HG03039 (cell line): ENCODE measurements around the gene SLC24A3.

Source experiments
- ATAC-seq: cut with Tn5 transposase; IDR thresholded peaks from one replicate; pipeline ENCODE4 v1.9.1; 2021; ENCODE audit warnings: mild to moderate bottlenecking, moderate library complexity; ENCODE audit not compliant: unreplicated experiment

The SLC24A3 gene

DNA sequence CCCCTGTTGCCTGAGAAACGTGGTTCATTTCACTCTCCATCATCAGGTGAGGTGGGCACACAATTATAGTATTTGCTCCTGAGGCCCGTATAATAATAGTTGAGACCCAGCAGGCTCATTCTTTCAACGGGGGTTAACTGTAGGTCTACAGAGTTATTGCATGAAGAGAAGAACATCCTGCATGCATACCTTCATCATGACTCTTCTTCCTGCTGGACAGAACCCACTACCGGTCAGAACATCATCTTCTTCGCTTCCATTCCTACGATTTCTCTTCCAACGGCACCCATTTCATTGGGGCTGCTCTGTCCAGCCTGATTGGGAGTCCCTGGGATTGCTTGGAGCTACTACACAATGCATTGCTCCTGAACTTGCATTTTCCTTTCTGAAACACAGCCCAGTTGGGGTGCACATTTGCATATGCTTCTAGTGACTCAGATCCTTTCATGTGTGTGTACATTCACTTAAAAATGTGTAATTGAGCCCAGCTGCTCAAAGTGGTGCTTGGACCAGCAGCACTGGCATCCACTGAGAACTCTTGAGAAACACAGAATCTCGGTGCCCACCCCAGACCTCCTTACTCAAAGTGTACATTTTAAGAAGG lies 57.4 kb downstream of the SLC24A3 start:
- no peak for ATAC-seq

DNA sequence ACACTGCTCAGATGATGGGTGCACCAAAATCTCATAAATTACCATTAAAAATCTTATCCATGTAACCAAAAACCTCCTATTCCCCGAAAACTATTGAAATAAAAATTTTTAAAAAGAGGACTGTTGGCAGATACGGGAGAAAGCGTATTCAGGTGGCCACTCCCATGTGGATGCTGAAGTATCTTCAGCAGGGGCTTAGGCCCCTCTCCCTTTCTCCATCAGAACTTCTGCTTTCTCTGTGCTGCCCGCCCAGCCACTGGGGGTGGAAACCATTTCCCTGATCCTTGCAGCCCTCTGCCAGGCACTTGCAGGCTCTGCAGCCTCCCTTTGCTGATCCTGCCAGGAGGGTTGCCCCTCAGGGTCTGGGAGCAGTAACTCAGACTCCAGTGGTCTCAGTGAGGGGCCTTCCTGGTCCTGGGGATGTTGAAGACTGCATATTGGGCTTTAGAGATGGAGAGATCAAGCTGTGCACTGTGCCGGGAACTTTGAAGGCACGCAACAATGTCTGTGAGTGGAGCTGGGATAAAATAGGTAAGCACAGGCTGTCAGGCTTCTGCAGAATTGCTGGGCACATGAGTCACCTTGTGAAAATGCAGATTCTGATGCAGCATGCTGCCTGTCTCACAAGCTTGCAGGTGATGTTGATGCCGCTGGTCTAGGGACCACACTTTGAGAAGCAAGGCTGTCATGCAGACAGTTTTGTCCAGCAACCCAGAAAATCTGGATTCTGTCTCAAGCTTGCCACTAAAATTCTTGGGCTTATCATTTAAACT lies 59.6 kb downstream of the SLC24A3 start:
- ATAC-seq, result no peak

DNA sequence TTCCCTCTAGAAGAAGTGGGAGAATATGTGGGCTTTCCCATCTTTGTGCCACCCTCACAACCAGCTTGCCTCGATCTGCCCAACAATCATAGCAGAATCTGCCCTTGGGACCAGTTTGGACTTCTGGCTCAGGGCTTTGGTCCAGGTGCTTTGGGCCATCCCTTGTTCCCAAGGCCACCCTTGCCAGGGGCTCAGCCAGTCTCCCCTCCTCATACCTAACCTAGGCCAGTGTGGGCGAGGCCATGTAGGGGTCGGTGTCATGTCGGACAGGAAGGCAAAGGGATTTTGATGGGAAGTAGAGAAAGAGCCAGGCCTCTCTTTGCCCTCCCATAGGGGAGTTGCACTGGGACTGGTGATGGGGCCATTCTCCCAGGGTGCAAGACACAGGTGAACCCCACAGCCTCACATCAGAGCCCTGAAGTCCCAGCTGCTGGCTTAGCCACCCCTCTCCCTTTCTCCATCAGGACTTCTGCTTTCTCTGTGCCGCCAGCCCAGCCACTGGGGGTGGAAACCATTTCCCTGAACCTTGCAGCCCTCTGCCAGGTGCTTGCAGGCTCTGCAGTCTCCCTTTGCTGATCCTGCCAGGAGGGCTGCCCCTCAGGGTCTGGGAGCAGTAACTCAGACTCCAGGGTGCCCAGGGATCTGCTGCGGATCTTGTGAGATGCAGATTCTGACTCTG lies 60.7 kb downstream of the SLC24A3 start:
- no peak for ATAC-seq

DNA sequence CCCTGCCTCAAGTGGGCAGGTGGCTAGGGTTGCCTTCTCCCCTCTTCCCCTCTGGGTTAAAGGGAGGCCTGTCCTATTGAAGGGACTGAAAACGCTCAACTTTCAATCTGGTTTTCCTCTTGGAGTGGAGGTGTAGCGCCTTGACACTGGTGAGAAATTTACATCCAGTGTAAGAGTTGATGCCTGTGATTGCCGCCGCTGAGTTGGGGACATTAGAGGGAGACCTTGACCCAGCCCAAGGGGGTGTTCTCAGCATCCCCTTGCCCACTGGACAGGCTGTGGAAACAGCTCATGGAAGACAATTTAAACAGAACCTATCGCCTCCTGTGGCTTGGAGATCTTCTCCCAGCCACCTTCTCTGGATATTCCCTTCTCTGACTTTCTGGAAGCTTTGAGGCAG lies 61.6 kb downstream of the SLC24A3 start:
- no peak for ATAC-seq

DNA sequence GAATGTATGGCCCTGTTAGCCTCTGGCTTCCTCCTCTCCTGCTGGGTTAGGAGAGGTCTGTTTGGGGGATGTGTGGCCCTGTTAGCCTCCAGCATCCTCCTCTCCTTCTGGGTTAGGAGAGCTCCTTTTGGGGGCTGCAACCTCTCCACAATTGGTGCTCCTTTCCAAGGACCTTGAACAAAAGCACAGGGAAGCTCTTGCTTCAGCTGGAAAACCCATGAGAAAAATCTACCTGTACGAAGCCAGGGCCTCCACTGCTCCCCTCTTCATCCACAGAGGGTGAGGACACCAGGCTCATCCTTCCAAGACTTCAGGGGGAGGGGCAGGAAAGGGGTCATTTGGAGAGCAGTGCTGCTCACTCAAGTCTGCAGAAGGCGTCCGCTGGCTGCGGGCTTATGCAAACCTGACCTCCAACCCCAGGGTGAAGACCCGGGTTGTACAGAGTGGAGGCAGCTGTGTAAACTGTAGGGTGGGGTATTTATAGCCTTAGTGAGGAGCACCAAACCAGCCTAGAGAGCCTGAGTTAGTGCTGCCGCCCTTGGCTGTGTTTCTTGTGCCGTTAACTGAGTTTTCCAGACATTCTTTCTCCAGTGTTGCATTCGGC lies 62.1 kb downstream of the SLC24A3 start:
- no peak for ATAC-seq

DNA sequence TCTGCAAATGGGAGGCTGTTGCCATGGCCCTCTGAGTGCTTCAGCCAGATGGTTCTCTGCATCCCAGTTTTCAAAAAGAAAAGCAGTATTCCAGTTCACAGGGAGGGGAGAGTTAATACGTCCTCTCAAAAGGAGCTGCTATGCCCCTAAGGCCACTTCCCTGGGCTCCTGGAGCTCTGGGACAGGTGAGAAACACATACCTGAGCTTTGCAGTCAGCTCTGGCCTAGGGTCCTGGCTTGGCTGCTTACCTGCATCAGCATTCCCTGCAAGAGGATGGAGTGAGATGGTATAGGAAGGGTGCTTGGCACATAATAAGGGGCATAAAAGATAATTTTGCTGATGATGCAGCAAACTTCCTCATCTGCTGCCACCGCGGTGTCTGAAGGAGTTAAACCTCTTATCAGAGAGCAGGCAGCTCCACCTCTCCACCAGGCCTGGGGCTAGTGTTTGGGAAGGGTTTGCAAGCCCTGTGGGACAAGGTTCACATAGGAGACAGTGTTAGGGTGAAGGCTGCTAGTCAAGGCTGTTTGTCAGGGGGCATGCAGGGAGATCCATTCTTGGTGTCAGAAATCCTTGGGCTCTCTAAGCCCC lies 62.7 kb downstream of the SLC24A3 start:
- no peak for ATAC-seq

DNA sequence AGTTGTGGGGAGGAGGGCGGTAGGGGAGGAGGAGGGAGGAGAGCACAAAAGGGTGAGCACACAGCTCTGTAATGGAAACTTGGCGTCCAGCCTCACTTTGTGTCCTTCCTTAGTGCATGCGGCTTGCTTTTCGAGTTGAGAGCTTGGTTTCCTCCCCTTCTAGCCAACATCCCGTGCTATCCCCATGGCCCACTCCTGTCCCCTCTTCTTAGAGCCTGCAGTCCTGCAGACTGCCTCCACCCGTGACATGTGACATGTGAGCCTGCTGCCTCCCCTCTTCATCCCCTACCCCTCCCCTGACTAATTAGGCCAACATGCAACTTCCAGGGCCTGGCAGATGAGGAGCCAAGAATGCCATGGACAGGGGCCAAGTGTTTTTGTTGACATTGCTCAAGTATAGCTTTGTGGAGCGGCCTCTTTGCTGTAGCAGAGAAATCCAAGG lies 63.2 kb downstream of the SLC24A3 start:
- ATAC-seq, result no peak

DNA sequence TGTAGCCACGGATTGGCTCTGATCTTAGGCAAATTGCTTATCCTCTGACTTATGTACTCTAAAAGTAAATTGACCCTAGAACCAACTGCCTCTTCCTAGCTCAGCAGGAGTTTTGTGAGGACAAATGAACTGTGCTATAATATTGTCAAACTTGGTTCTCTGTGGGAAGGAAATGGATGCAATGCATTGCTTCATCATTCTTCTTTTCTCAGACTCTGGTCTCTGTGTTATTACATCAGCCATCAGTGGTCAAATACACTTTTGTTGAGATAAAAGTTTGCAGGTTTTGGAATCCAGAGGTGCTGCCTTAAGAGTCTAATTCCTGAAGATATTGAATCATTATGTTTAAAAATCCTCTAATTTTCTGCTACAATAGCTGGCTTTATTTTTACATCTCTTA lies 64.9 kb downstream of the SLC24A3 start:
- ATAC-seq, result no peak

DNA sequence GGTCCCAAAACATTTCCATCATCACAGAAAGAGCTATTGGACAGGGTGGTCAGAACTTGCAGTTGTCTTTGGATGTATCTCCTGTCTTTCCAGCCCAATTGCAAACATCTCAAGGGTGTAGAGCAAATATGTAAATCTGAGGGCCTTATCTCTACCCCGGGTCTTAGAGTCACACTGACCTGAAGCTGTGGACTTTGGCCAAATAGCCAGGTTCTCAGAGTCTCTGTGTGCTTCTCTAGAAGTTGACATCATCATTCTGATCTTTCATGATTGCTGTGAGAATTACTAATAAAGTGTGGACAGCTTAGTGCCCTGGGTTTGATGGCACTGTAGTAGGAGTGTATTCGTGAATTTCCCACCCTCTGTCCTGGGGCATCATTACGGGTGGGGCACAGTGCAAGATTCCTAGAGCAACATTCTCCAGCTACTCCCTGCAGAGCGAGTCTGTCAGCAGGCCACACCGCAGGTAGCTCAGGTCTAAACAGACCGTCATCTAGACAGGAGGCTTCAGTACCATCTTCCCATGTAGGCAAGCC lies 71.1 kb downstream of the SLC24A3 start:
- ATAC-seq, result no peak

DNA sequence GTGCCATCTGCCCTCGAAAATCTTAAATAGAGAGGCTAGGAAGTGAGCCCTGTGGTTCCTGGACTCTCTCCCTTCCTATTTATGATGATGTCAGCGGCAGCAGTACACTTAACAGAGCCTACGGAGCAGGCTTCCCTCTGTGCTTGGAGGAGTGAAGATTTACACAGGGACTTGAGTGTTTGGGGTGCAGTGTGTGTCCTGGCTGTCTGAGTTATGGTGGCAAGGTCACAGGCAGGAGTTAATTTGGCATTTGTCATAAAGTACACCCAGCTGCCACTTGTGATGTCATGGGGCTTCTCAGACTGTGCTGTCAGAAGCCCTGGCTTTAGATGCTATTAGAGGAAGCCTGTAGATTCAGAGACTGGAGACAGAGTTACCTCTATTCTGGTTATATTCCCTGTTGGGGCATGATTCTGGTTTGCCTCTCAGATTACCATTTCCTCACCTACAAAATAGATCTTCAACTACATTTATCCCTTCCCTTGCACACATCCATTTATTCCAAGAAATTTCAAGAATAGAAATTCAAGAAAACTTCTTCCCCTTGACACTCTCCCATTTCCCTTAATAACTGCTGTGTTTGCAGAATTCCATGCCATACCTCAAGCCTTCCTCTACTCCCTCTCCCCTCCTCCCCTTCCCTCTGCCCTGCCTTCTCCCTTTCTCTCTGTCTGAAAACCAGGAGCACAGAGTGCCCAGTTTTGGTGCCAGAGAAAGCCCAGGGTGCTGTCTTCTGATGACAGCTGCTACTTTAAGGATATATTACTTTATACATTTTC lies 72.1 kb downstream of the SLC24A3 start:
- ATAC-seq, result no peak

DNA sequence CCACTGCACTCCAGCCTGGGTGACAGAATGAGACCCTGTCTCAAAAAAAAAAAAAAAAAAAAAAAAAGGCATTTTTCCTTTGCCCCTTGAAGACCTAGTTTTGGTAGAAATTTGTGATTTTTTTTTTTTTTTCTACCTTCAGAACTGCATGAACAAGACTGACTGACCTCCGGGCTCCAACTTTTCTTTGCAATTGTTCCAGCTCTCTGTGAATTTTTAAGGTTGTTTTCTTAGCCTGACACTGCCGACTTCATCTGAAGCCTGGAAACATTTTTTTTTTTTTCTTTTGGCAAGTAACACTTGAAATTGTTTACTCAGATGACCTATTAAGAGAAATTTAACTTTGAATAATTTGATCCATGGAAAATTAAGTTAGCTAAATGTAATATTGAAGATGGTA lies 73.0 kb downstream of the SLC24A3 start:
- ATAC-seq, result no peak

DNA sequence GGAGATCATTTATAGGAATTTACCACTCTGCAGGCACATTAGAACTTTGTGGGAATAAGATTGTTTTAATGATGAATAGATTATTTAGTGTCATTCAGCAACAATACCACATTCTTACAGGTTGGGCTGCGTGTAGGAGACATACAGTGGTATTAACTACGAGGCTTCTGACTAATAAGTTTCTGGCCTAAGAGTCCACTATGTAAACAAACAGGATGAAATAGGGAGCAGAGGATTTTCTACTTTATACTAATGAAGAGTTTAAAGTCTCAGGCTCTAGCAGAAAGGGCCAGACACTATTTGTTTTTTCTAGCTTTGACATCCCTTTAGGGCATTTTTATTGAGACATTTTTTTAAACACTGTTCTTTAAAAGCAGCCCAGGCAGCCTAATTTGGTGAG lies 75.6 kb downstream of the SLC24A3 start:
- ATAC-seq, result no peak

DNA sequence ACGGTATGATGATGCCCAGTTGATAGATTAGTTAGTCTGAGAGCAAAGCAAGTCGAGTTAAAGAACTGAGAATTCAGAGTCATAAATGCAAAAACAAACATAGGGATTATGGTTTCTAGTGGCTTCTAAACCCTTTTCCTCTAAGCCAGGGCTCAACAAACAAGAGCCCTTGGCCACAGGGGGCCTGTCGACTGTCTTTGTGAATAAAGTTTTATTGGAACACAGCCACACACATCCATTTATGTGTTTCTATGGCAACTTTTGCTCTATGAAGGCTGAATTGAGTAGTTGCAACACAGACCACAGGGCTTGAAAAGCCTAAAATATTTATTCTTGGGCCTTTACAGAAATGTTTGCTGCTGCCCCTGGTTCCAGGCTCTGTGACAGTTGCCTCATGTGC lies 76.2 kb downstream of the SLC24A3 start:
- no peak for ATAC-seq

DNA sequence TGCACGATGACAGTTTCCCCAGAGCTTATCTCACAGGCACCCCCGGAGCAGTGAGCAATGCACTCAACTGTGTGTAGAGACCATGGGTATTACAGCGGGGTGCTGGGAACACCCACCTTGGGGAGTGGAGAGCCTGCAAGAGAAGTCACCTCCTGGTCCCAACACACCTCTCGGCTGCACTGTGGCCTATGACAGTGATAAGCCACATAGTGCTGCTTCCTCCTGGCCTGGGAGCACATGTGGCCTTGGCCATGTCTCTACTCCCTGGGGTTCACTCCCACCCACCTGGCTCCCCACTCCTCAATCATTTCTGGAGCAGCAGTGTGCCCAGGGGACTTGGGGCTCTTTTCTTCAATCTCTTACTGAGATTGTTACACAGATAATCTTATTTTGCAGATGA lies 77.0 kb downstream of the SLC24A3 start:
- ATAC-seq, result no peak

DNA sequence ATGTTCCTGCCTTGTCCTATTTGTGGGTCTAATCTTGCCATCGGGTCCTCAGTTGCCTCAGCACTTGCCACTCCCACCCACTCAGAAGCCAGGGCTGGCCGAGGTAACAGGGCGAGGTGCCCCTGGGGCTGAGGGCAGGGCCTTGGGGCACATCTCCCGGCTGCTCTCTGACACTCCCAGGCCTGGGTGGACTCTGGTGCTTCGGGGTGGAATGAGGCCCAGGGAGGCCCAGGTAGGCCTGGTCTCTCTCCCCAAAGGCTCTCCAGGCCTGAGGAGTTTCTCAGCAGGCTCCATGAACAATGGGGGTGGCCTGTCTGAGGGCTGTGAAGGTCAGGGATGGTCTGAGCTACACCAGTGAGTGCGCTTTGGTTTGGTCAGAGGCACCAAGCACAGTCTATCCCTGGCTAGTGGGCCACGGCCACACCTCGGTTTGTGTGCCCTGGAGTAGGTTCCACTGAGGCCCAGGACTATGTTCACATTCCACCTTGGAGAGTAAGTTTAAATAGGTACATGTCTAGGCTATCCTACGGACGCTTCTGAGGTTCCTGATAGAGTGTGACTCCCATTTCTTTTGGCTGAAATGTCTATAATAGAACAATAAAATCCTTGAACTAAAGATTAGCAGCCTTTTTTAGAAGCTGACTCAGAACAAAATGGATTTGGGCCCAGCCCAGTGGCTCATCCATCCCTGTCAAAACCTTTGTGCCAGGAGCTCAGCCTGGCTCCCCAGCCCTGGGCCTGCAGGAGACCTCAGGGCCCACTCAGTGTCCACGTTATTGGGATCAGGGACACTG lies 78.8 kb downstream of the SLC24A3 start:
- ATAC-seq, result no peak

DNA sequence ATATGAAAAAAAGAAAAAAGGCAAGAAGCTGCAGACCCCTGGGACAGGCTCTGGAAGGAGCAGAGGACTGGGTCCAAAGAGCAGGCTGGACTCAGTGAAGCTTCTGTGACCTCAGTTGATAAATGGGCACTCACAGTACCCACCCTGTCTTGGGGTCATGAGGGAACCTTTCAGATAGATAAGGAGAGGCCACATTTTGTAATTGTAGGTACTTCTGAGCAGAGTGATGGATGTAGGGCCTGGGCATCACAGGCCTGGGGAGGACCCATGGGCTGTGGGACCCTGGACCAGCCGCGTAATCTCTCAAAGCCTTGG lies 79.3 kb downstream of the SLC24A3 start:
- ATAC-seq, result no peak

DNA sequence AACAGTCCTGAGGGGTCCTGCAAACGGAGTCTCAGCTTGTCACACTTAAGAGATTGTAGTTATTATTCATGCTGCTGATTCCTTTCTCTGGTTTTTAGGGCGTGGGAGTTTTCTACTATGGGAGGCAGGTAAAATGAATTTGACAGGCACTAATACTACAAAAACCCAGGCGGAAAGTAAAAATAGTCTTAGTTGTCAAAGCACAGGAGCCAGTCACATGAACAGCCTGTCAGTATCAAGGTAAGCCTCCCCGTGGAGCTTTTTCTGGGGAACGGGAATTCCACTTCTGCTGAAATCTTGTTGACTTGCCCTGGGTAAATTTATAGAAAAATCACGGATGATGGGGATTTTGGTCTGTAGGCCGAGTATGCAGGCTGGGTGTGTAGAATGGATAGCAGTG lies 79.8 kb downstream of the SLC24A3 start:
- no peak for ATAC-seq

DNA sequence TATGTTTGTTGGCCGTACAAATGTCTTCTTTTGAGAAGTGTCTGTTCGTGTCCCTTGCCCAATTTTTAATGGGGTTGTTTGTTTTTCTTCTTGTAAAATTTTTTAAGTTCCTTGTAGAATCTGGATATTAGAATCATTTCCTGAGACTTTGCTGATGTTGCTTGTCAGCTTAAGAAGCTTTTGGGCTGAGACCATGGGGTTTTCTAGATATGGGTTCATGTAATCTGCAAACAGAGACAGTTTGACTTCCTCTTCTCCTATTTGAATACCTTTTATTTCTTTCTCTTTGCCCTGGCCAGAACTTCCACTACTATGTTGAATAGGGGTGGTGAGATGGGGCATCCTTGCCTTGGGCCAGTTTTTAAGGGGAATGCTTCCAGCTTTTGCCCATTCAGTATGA lies 82.6 kb downstream of the SLC24A3 start:
- no peak for ATAC-seq

DNA sequence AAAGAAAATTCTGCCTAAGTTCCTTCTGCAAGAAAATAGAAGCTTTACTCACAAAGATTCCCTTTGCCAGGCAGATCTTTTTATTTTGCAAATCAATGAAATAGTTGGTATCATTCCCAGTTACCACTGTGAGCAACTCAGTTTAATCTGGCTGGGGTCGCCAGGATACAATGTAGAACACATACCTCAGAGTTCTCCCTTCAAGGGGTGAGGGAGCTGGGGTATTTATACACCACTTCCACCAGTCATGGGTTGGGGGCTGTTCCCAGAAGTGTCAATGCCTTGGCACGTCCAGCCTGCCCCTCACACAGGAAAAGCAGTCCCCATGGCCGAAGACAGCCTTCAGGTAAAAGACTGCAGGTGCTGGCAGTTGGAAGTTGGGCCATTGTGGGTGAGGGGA lies 86.2 kb downstream of the SLC24A3 start:
- ATAC-seq, result no peak

DNA sequence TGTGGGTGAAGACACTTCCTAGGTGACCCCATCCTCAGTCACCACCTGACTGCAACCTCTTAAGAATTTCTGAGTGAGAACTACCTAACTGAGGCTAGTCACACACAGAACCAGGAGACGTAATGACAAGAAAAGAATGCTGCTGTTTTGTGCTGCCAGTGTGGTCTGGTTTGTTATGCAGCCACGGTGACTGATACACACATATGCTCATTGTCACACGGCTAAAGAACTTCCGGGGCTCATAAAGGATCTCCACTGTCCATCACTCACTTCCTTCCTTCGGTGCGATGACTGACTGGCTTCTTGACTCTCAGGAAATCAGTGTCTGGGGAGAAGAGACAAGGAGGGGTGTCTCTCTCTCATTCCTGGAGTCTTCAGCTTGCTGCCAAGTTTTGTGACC lies 88.0 kb downstream of the SLC24A3 start:
- no peak for ATAC-seq
